Fibroblast of lung (primary cell): Measurements from ENCODE around the gene RNF227. TPM values are rescaled to one million over a fixed set of nuclear protein-coding genes. Genes with fewer than 3 reads are reported as not detected.
A peak's percentile ranks its signal among the peaks of the same experiment; 100 is the strongest.

Experiments
- DNase-seq, 2 donors: peaks; one replicate each; pipeline versions ENCODE4 v3.0.0 to v3.0.0-alpha.2; 2010; ENCODE audit warnings: low read depth in 2 of 2
- H2AFZ ChIP-seq: 2 replicates; pipeline ENCODE4 v1.5.1; 2012; ENCODE audit warnings: low read length, control low read depth, inconsistent platforms
- H3K27ac ChIP-seq: 2 replicates; pipeline ENCODE4 v1.5.1; 2011; ENCODE audit warnings: low read length, control low read depth; ENCODE audit not compliant: insufficient read depth
- H3K27me3 ChIP-seq: 2 replicates; pipeline ENCODE4 v1.5.1; 2011; ENCODE audit warnings: mild to moderate bottlenecking, low read length; ENCODE audit not compliant: control insufficient read depth, insufficient read depth
- H3K36me3 ChIP-seq: 2 replicates; pipeline ENCODE4 v1.5.1; 2011; ENCODE audit warnings: low read length; ENCODE audit not compliant: control insufficient read depth, insufficient read depth
- H3K4me1 ChIP-seq: 2 replicates; pipeline ENCODE4 v1.5.1; 2011; ENCODE audit warnings: low read length; ENCODE audit not compliant: control insufficient read depth, insufficient read depth; ENCODE audit errors: extremely low read depth
- H3K4me2 ChIP-seq: 2 replicates; pipeline ENCODE4 v1.5.1; 2011; ENCODE audit warnings: low read length, control low read depth; ENCODE audit not compliant: insufficient read depth; ENCODE audit errors: extremely low read depth
- H3K4me3 ChIP-seq, 4 experiments: fragments of 200-600 bp in 1 of 4; sonication (generic) in 1 of 4; replicated peaks in 1 of 4; 2 replicates each; pipeline ENCODE4 v1.5.1; 2011 to 2016; ENCODE audit warnings: low read length in 4 of 4, low read depth in 3 of 4, mild to moderate bottlenecking in 3 of 4, control low read depth in 2 of 4, inconsistent platforms in 1 of 4, mixed read lengths in 1 of 4; ENCODE audit not compliant: insufficient read depth in 1 of 4; ENCODE audit errors: control extremely low read depth in 1 of 4
- H3K79me2 ChIP-seq: 2 replicates; pipeline ENCODE4 v1.5.1; 2012; ENCODE audit warnings: mild to moderate bottlenecking, low read length, inconsistent platforms; ENCODE audit not compliant: control insufficient read depth, insufficient read depth
- H3K9ac ChIP-seq: 2 replicates; pipeline ENCODE4 v1.5.1; 2011; ENCODE audit warnings: mild to moderate bottlenecking, low read length, control low read depth; ENCODE audit not compliant: insufficient read depth
- H3K9me3 ChIP-seq: 2 replicates; pipeline ENCODE4 v1.5.1; 2012; ENCODE audit warnings: low read depth, low read length; ENCODE audit not compliant: control insufficient read depth, insufficient read depth
- H4K20me1 ChIP-seq: 2 replicates; pipeline ENCODE4 v1.5.1; 2011; ENCODE audit warnings: low read length; ENCODE audit not compliant: control insufficient read depth, insufficient read depth; ENCODE audit errors: extremely low read depth
- EZH2 ChIP-seq: IDR thresholded peaks from 2 replicates; pipeline ENCODE4 v1.5.1; 2012; ENCODE audit warnings: low read length, control low read depth, mild to moderate bottlenecking; ENCODE audit errors: missing control alignments
- polyA plus RNA-seq, 2 donors: library from polyadenylated mRNA; depleted of rRNA in 1 of 2; stranded (reverse) in 1 of 2; unstranded in 1 of 2; fragments of >200 nt; gene quantifications; 2 replicates each; pipeline ENCODE4 v1.2.1, GENCODE V29; 2011 to 2012; ENCODE audit warnings: missing spikeins in 1 of 2
- total RNA-seq: library from RNA; depleted of rRNA; stranded (reverse); fragments of >200 nt; gene quantifications from 2 replicates; pipeline ENCODE4 v1.2.1, GENCODE V29; 2014
- TF ChIP-seq, protein P1 (sequence below), 2 donors: IDR thresholded peaks in 1 of 2; conservative IDR thresholded peaks in 1 of 2; 1 replicate in 1 of 2; 2 replicates in 1 of 2; pipeline ENCODE4 v1.5.1; 2011 to 2012; ENCODE audit warnings: low read length in 2 of 2, control low read depth in 1 of 2, inconsistent platforms in 1 of 2, low read depth in 1 of 2, mild to moderate bottlenecking in 1 of 2

Gene RNF227
- total and polyA plus RNA-seq, 2 donors (not counting 1 experiment from before 2014, with no cell fraction given) = 1.8 to 2.8 TPM

DNA sequence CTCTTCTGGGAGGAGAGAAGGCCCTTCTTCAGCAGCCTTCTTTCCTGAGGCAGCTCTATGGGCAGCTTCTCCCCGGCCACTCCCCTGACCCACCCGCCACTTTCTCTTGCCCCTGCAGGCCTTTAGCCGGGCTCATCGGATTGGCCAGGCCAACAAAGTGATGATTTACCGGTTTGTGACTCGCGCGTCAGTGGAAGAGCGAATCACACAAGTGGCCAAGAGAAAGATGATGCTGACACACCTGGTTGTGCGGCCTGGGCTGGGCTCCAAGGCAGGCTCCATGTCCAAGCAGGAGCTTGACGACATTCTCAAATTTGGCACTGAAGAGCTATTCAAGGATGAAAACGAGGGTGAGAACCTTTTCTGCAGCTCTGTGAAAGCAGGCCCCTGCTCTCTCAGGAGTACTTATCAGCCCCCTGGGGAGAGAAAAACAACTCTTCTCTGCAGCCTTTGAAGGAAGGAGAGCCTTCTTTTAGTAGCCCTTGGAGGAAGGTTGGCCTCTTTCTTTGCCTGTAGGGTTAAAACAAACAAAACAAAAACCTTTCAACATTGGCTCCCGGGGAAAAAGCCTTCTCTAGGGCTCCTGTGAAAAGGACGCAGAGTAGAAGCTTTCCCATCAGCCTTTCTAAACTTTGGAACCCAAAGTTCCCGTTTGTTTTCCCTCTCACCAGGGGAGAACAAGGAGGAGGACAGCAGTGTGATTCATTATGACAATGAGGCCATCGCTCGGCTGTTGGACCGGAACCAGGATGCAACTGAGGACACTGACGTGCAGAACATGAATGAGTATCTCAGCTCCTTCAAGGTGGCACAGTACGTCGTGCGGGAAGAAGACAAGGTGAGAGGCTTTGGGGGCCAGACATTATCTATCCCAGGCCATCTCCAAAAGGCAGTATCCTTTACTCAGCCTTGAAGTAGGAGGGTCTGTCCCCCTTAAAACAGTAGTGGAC lies 12.7 kb downstream of the RNF227 start:
- Histone ChIP-seq H3K9me3 (no peaks in the 10 kb centered on the region), H3K27ac (no peak overlapping the region), H3K4me3 (no peak overlapping the region), H3K4me2 (no peak overlapping the region), H3K27me3 (no peaks in the 10 kb centered on the region), H3K4me1 (no peaks in the 10 kb centered on the region), H4K20me1 (no peaks in the 10 kb centered on the region), H3K9ac (no peak overlapping the region), H3K79me2 (no peaks in the 10 kb centered on the region), H2AFZ (no peak overlapping the region), H3K36me3 (peaks cover 38% of the 10 kb centered on the region)
- no peak for DNase-seq
- TF ChIP-seq EZH2 = no peak
- TF ChIP-seq, protein P1, sequence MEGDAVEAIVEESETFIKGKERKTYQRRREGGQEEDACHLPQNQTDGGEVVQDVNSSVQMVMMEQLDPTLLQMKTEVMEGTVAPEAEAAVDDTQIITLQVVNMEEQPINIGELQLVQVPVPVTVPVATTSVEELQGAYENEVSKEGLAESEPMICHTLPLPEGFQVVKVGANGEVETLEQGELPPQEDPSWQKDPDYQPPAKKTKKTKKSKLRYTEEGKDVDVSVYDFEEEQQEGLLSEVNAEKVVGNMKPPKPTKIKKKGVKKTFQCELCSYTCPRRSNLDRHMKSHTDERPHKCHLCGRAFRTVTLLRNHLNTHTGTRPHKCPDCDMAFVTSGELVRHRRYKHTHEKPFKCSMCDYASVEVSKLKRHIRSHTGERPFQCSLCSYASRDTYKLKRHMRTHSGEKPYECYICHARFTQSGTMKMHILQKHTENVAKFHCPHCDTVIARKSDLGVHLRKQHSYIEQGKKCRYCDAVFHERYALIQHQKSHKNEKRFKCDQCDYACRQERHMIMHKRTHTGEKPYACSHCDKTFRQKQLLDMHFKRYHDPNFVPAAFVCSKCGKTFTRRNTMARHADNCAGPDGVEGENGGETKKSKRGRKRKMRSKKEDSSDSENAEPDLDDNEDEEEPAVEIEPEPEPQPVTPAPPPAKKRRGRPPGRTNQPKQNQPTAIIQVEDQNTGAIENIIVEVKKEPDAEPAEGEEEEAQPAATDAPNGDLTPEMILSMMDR (conservative IDR thresholded peaks at IDR 0.05 in 1 of 2, IDR thresholded peaks at IDR 0.05 in 1 of 2; ENCODE audit: low read depth in 1 of 2, low read length in 2 of 2) = no peak

DNA sequence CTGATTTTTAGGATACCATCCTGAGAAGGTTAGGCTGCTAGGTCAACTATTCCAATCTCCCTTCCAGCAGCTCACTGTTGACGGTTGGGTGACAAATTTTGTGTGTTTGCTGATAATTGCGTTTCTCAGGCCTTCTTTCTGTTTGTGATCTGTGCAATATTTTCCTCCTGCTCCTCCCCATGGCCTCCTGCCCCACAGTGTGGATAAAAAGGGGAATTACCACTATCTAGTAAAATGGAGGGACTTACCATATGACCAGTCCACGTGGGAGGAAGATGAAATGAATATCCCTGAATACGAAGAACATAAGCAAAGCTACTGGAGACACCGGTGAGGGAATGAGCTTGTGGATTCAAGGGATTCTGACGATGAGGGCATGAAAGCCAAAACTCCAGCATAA lies 18.3 kb downstream of the RNF227 start:
- Histone ChIP-seq H3K9me3 (no peaks in the 10 kb centered on the region), H3K9ac (no peak overlapping the region), H3K27me3 (no peaks in the 10 kb centered on the region), H3K36me3 (peaks cover 32% of the 10 kb centered on the region), H3K4me3 (no peak overlapping the region), H3K4me2 (no peak overlapping the region), H3K27ac (no peak overlapping the region), H4K20me1 (no peaks in the 10 kb centered on the region), H3K4me1 (no peaks in the 10 kb centered on the region), H3K79me2 (no peaks in the 10 kb centered on the region), H2AFZ (no peak overlapping the region)
- peak; percentile 38 to 82 for DNase-seq
- TF ChIP-seq, protein P1 (conservative IDR thresholded peaks at IDR 0.05 in 1 of 2, IDR thresholded peaks at IDR 0.05 in 1 of 2; ENCODE audit: low read depth in 1 of 2, low read length in 2 of 2) = peak; percentile 62 to 64
- TF ChIP-seq EZH2 = no peak

DNA sequence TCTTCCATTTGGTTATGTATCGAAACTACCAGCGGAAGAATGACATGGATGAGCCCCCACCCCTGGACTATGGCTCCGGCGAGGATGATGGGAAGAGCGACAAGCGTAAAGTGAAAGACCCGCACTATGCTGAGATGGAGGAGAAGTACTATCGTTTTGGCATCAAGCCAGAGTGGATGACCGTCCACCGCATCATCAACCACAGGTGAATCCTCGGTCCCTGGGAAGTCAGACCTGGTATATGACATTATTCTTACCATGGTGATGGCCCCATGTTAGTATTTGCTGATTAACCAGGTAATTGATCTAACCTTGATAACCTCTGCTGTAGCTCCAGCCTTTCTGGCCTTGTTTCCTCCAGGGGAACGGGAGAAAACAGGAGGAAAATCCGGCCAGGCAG lies 19.0 kb downstream of the RNF227 start:
- peaks cover 28% of the 10 kb centered on the region for H3K36me3 ChIP-seq
- H2AFZ ChIP-seq = no peak overlapping the region
- no peak for TF ChIP-seq EZH2
- TF ChIP-seq, protein P1 (conservative IDR thresholded peaks at IDR 0.05 in 1 of 2, IDR thresholded peaks at IDR 0.05 in 1 of 2; ENCODE audit: low read depth in 1 of 2, low read length in 2 of 2) = no peak
- no peak overlapping the region for H3K9ac ChIP-seq
- H3K4me1 ChIP-seq = no peaks in the 10 kb centered on the region
- no peak overlapping the region for H3K4me2 ChIP-seq
- no peak for DNase-seq
- H3K27ac ChIP-seq = no peak overlapping the region
- no peaks in the 10 kb centered on the region for H3K27me3 ChIP-seq
- no peaks in the 10 kb centered on the region for H3K79me2 ChIP-seq
- no peak overlapping the region for H3K4me3 ChIP-seq
- H4K20me1 ChIP-seq = no peaks in the 10 kb centered on the region
- H3K9me3 ChIP-seq = no peaks in the 10 kb centered on the region
